H1 (cell line): ENCODE data around the gene CANT1.

Experiments used
- CEBPB ChIP-seq: IDR thresholded peaks from 2 replicates; pipeline ENCODE4 v1.6.1; 2012; ENCODE audit warnings: low read depth, low read length
- EGR1 ChIP-seq: IDR thresholded peaks from 2 replicates; pipeline ENCODE4 v1.6.1; 2011; ENCODE audit warnings: low read depth, low read length, borderline replicate concordance
- NRF1 ChIP-seq: IDR thresholded peaks from 2 replicates; pipeline ENCODE4 v1.6.1; 2011; ENCODE audit warnings: mild to moderate bottlenecking, low read depth, low read length, improper control_type of control experiment
- POLR2A ChIP-seq, 2 experiments: IDR thresholded peaks; 1 replicate in 1 of 2; 2 replicates in 1 of 2; pipeline ENCODE4 v1.6.1; 2011; ENCODE audit warnings: low read depth in 2 of 2, low read length in 2 of 2, mild to moderate bottlenecking in 2 of 2; ENCODE audit errors: control extremely low read depth in 1 of 2
- RNF2 ChIP-seq: fragments of 200-900, 300-1000 bp; sonication (generic); IDR thresholded peaks from 2 replicates; pipeline ENCODE4 v1.7.1; 2016; ENCODE audit warnings: borderline replicate concordance, low read depth, mild to moderate bottlenecking, antibody characterized with exemption, low read length; ENCODE audit not compliant: poor library complexity, severe bottlenecking; ENCODE audit errors: missing control alignments
- SUZ12 ChIP-seq: fragments of 200-600 bp; sonication (generic); IDR thresholded peaks from 2 replicates; pipeline ENCODE4 v1.6.1; 2012; ENCODE audit warnings: mild to moderate bottlenecking, inconsistent platforms, low read length, moderate library complexity, mixed read lengths
- TCF12 ChIP-seq: IDR thresholded peaks from 2 replicates; pipeline ENCODE4 v1.6.1; 2011; ENCODE audit warnings: low read depth, mild to moderate bottlenecking, low read length
- TEAD4 ChIP-seq: IDR thresholded peaks from 2 replicates; pipeline ENCODE4 v1.6.1; 2012; ENCODE audit warnings: low read depth, low read length, inconsistent platforms, mixed read lengths
- ZNF274 ChIP-seq: IDR thresholded peaks from 2 replicates; pipeline ENCODE4 v1.7.0; 2012; ENCODE audit warnings: low read length, borderline replicate concordance; ENCODE audit errors: extremely low read depth
- TF ChIP-seq, protein P1 (sequence below), 3 experiments: IDR thresholded peaks; 1 replicate in 2 of 3; 2 replicates in 1 of 3; pipeline versions ENCODE4 v1.5.1 to v1.6.1; 2011; ENCODE audit warnings: low read length in 3 of 3, mild to moderate bottlenecking in 3 of 3, inconsistent platforms in 2 of 3, low read depth in 1 of 3, moderate library complexity in 1 of 3; ENCODE audit not compliant: insufficient read depth in 1 of 3; ENCODE audit errors: control extremely low read depth in 1 of 3

GRCh38 chr17:79007504-79008381, 1.8 kb downstream of the CANT1 start:
- TF ChIP-seq NRF1 (no peak), EGR1 (no peak), TCF12 (no peak), ZNF274 (no peak), CEBPB (no peak), RNF2 (no peak), POLR2A (IDR thresholded peaks at IDR 0.05; ENCODE audit: control extremely low read depth in 1 of 2, low read depth in 2 of 2, low read length in 2 of 2) (no peak), TEAD4 (no peak), SUZ12 (no peak)
- TF ChIP-seq, protein P1, sequence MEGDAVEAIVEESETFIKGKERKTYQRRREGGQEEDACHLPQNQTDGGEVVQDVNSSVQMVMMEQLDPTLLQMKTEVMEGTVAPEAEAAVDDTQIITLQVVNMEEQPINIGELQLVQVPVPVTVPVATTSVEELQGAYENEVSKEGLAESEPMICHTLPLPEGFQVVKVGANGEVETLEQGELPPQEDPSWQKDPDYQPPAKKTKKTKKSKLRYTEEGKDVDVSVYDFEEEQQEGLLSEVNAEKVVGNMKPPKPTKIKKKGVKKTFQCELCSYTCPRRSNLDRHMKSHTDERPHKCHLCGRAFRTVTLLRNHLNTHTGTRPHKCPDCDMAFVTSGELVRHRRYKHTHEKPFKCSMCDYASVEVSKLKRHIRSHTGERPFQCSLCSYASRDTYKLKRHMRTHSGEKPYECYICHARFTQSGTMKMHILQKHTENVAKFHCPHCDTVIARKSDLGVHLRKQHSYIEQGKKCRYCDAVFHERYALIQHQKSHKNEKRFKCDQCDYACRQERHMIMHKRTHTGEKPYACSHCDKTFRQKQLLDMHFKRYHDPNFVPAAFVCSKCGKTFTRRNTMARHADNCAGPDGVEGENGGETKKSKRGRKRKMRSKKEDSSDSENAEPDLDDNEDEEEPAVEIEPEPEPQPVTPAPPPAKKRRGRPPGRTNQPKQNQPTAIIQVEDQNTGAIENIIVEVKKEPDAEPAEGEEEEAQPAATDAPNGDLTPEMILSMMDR (IDR thresholded peaks at IDR 0.05; ENCODE audit: control extremely low read depth in 1 of 3, insufficient read depth in 1 of 3, low read depth in 1 of 3, low read length in 3 of 3): no peak
